ENCODE results near the gene LYSMD1. TPM values are rescaled to one million over a fixed set of nuclear protein-coding genes. Genes with fewer than 3 reads are reported as not detected.
A peak's percentile ranks its signal among the peaks of the same experiment; 100 is the strongest.
"Not testable (repeated sequence)": the region's sequence is repeated elsewhere in the genome, so short reads cannot be mapped to it uniquely, and the experiment has no call there.

The LYSMD1 gene
- total RNA-seq, 1 experiment from 2014 or later, result 6.3 TPM

DNA sequence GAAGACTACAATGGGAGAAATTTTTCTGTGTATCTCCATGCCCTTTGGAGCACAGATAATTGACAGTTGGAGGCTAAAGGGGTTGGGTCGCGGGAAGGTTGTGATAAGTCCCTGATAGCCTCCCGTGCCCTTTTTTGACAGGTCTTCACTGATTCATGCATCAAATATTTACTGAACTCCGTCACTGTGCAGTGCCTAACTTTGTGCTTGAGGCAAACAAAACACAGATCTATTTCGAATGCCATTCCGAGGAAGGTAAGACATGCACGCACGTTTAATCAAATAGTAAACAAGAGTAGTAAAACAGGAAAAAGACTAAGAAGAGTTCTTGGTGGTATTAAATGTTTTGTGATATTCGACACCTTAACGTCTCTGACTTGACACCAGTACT is 32.2 kb upstream of the LYSMD1 start:
- H3F3A ChIP-seq (ENCODE audit: low read length, unreplicated experiment), result peaks cover 11% of the 10 kb centered on the region
- peak overlapping the region; percentile 96 for H3K4me3 ChIP-seq (ENCODE audit: low read length)
- H3K4me2 ChIP-seq (ENCODE audit: low read length), result peak overlapping the region; percentile 89
- H4K20me1 ChIP-seq (ENCODE audit: low read length), result peaks cover 21% of the 10 kb centered on the region
- H3K9ac ChIP-seq (ENCODE audit: low read length), result peak overlapping the region; percentile 93
- no peaks in the 10 kb centered on the region for H3K9me3 ChIP-seq (ENCODE audit: low read length)
- peaks cover 37% of the 10 kb centered on the region for H3K4me1 ChIP-seq (ENCODE audit: insufficient read depth, low read length)
- TF ChIP-seq EZH2 (IDR thresholded peaks at IDR 0.05; ENCODE audit: low read length, unreplicated experiment) (no peak), EZH2phosphoT487 (IDR thresholded peaks at IDR 0.05; ENCODE audit: borderline replicate concordance, low read length) (no peak)
- TF ChIP-seq, protein P1, sequence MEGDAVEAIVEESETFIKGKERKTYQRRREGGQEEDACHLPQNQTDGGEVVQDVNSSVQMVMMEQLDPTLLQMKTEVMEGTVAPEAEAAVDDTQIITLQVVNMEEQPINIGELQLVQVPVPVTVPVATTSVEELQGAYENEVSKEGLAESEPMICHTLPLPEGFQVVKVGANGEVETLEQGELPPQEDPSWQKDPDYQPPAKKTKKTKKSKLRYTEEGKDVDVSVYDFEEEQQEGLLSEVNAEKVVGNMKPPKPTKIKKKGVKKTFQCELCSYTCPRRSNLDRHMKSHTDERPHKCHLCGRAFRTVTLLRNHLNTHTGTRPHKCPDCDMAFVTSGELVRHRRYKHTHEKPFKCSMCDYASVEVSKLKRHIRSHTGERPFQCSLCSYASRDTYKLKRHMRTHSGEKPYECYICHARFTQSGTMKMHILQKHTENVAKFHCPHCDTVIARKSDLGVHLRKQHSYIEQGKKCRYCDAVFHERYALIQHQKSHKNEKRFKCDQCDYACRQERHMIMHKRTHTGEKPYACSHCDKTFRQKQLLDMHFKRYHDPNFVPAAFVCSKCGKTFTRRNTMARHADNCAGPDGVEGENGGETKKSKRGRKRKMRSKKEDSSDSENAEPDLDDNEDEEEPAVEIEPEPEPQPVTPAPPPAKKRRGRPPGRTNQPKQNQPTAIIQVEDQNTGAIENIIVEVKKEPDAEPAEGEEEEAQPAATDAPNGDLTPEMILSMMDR (conservative IDR thresholded peaks at IDR 0.05; ENCODE audit: low read depth, low read length), result no peak
- peak; percentile 1 for ATAC-seq
- ChIA-PET CTCF (no interaction called here), POLR2A (ENCODE audit: unreplicated experiment) (no interaction called here)
- H3K79me2 ChIP-seq (ENCODE audit: low read length), result peaks cover 59% of the 10 kb centered on the region
- BruUV-seq (replicated peaks), result no TSS peak
- no peaks in the 10 kb centered on the region for H3K27me3 ChIP-seq (ENCODE audit: low read length)
- intact Hi-C loops (cut with micrococcal nuclease), result loop anchor here (5.0 to 10.0 kb wide), 2 partner anchors 129 to 347 kb away; partner anchors contain the start of genes PI4KB and TUFT1
- H3K36me3 ChIP-seq (ENCODE audit: low read depth, low read length), result peaks cover 11% of the 10 kb centered on the region
- H3K27ac ChIP-seq (ENCODE audit: low read length), result peak overlapping the region; percentile 83
- no peaks in the 10 kb centered on the region for H3K9me2 ChIP-seq (replicated peaks; ENCODE audit: low read length)
- H2AFZ ChIP-seq (ENCODE audit: low read length), result peak overlapping the region; percentile 84
- no peak for DNase-seq

DNA sequence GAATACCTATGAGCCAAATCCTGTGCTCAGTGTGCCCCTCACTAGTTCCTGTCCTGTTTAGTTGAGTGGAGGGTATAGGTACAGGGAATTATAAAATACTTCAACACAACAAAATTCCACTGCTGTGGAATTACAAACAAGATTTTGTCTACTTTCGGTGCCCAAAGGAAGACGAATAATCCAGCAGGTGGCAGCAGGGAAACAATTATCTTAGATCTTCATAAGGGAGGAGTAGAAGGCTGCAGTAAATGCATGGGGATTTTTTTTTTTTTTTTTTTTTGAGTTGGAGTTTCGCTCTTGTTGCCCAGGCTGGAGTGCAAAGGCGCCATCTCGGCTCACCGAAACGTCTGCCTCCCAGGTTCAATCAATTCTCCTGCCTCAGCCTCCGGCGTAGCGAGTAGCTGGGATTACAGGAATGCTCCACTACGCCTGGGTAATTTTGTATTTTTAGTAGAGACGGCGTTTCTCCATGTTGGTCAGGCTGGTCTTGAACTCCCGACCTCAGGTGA is 30.6 kb upstream of the LYSMD1 start:
- CTCF ChIA-PET, result interaction anchor here (0.7 kb wide), 1 partner anchor 97 kb away, joined by 3 read pairs; no protein-coding TSS in a partner anchor
- Histone ChIP-seq H3K27me3 (ENCODE audit: low read length) (no peaks in the 10 kb centered on the region), H4K20me1 (ENCODE audit: low read length) (peaks cover 10% of the 10 kb centered on the region), H2AFZ (ENCODE audit: low read length) (peak overlapping the region; percentile 51), H3K27ac (ENCODE audit: low read length) (peak overlapping the region; percentile 83), H3K9me2 (replicated peaks; ENCODE audit: low read length) (no peaks in the 10 kb centered on the region), H3K36me3 (ENCODE audit: low read depth, low read length) (no peaks in the 10 kb centered on the region), H3K4me1 (ENCODE audit: insufficient read depth, low read length) (peaks cover 29% of the 10 kb centered on the region), H3K4me3 (ENCODE audit: low read length) (peak overlapping the region; percentile 69), H3K9me3 (ENCODE audit: low read length) (no peaks in the 10 kb centered on the region), H3K4me2 (ENCODE audit: low read length) (peak overlapping the region; percentile 89), H3K9ac (ENCODE audit: low read length) (peak overlapping the region; percentile 76), H3F3A (ENCODE audit: low read length, unreplicated experiment) (peaks cover 11% of the 10 kb centered on the region), H3K79me2 (ENCODE audit: low read length) (peaks cover 44% of the 10 kb centered on the region)
- intact Hi-C loops (cut with micrococcal nuclease), result loop anchor here (1.0 to 10.0 kb wide), 4 partner anchors 55 to 348 kb away; partner anchors contain the start of genes PI4KB and TUFT1
- peak; percentile 39 for ATAC-seq
- POLR2A ChIA-PET (ENCODE audit: unreplicated experiment), result no interaction called here
- DNase-seq, result peak; percentile 97
- TF ChIP-seq, protein P1 (conservative IDR thresholded peaks at IDR 0.05; ENCODE audit: low read depth, low read length), result peak; percentile 79
- no peak for TF ChIP-seq EZH2phosphoT487 (IDR thresholded peaks at IDR 0.05; ENCODE audit: borderline replicate concordance, low read length)
- no TSS peak for BruUV-seq (replicated peaks)

DNA sequence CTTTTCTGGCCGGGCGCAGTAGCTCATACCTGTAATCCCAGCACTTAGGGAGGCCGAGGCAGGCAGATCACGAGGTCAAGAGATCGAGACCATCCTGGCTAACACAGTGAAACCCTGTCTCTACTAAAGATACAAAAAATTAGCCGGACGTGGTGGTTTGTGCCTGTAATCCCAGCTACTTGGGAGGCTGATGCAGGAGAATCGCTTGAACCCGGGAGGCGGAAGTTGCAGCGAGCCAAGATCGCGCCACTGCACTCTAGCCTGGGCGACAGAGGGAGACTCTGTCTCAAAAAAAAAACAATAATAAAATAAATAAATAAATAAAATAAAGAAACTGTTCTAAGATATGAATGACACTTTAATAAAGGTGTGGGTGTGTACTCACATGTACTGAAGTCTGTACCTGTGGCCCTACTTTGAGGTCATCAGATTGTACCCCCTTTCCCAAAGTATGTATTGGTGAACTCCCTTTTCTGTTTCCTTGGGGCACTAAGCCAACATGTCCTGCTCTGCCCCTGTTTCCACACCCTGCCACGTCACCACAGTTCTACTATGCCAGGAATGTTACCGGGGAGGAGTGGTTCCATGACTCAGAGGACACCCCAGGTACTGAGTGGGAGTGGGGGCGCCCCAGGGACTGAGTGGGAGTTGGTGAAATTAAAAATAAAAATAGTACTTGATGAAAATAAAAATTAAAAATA is 29.3 kb upstream of the LYSMD1 start:
- intact Hi-C loops (cut with micrococcal nuclease), result loop anchor here (5.0 to 10.0 kb wide), 2 partner anchors 132 to 350 kb away; partner anchors contain the start of genes PI4KB and TUFT1
- DNase-seq, result peak; percentile 99
- H3K4me1 ChIP-seq (ENCODE audit: insufficient read depth, low read length), result peaks cover 30% of the 10 kb centered on the region
- not testable (repeated sequence) for H3K27me3 ChIP-seq (ENCODE audit: low read length); H4K20me1 ChIP-seq (ENCODE audit: low read length); H3K9me2 ChIP-seq (replicated peaks; ENCODE audit: low read length); BruUV-seq (replicated peaks); H3K9me3 ChIP-seq (ENCODE audit: low read length); H3K36me3 ChIP-seq (ENCODE audit: low read depth, low read length)
- POLR2A ChIA-PET (ENCODE audit: unreplicated experiment), result interaction anchor here (0.6 to 0.7 kb wide), 4 partner anchors 15 to 170 kb away, joined by 3 to 13 read pairs (median 4); no protein-coding TSS in a partner anchor
- peak overlapping the region; percentile 21; the same call in 1 of the 2 replicates for H2AFZ ChIP-seq (ENCODE audit: low read length)
- peak overlapping the region; percentile 76 for H3K9ac ChIP-seq (ENCODE audit: low read length)
- H3K27ac ChIP-seq (ENCODE audit: low read length), result peak overlapping the region; percentile 83
- H3F3A ChIP-seq (ENCODE audit: low read length, unreplicated experiment), result peaks cover 11% of the 10 kb centered on the region
- H3K4me2 ChIP-seq (ENCODE audit: low read length), result peak overlapping the region; percentile 89
- H3K79me2 ChIP-seq (ENCODE audit: low read length), result peaks cover 33% of the 10 kb centered on the region
- H3K4me3 ChIP-seq (ENCODE audit: low read length), result peak overlapping the region; percentile 69
- CTCF ChIA-PET, result interaction anchor here (1.0 to 1.4 kb wide), 2 partner anchors 57 to 146 kb away, joined by 3 to 4 read pairs; no protein-coding TSS in a partner anchor
- ATAC-seq, result peak; percentile 44
